GM12878 (cell line): Measurements from ENCODE around the gene TRPM6.

ENCODE experiments used
- CTCF ChIP-seq, 3 experiments: IDR thresholded peaks in 2 of 3; conservative IDR thresholded peaks in 1 of 3; 2 replicates each; pipeline ENCODE4 v1.5.1; 2011; ENCODE audit warnings: low read depth in 3 of 3, low read length in 3 of 3, mild to moderate bottlenecking in 3 of 3, control low read depth in 2 of 3, moderate library complexity in 2 of 3, inconsistent platforms in 1 of 3, mixed read lengths in 1 of 3; ENCODE audit not compliant: control insufficient read depth in 2 of 3, insufficient read depth in 1 of 3; ENCODE audit errors: extremely low read depth in 1 of 3
- HDGF ChIP-seq: fragments of 450-650 bp; IDR thresholded peaks from 2 replicates; pipeline ENCODE4 v1.6.1; 2016; ENCODE audit warnings: antibody characterized with exemption
- SIX5 ChIP-seq: IDR thresholded peaks from 2 replicates; pipeline ENCODE4 v1.6.1; 2011; ENCODE audit warnings: mild to moderate bottlenecking, low read depth, low read length, moderate library complexity; ENCODE audit not compliant: severe bottlenecking
- TAF1 ChIP-seq: IDR thresholded peaks from 2 replicates; pipeline ENCODE4 v1.6.1; 2011; ENCODE audit warnings: mild to moderate bottlenecking, low read depth, low read length, borderline replicate concordance
- ZNF207 ChIP-seq: fragments of 450-650 bp; IDR thresholded peaks from 2 replicates; pipeline ENCODE4 v1.6.1; 2014; ENCODE audit warnings: antibody characterized with exemption, mild to moderate bottlenecking, borderline replicate concordance

GRCh38 chr9:74729136-74729695, 158.5 kb downstream of the TRPM6 start:
- TF ChIP-seq ZNF207 = no peak
- TF ChIP-seq CTCF (IDR thresholded peaks at IDR 0.05 in 2 of 3, conservative IDR thresholded peaks at IDR 0.05 in 1 of 3; ENCODE audit: control insufficient read depth in 2 of 3, extremely low read depth in 1 of 3, insufficient read depth in 1 of 3, low read depth in 3 of 3, low read length in 3 of 3) = no peak
- no peak for TF ChIP-seq HDGF
- TF ChIP-seq TAF1 = no peak
- no peak for TF ChIP-seq SIX5
